Upper lobe of left lung (tissue), 6 donors: ENCODE data around the gene APBA1. TPM values are rescaled to one million over a fixed set of nuclear protein-coding genes. Genes with fewer than 3 reads are reported as not detected.
A peak's percentile ranks its signal among the peaks of the same experiment; 100 is the strongest.

Experiments
- ATAC-seq, 2 donors: fragments of 200-7000 bp; cut with Tn5 transposase; one replicate each; pipeline ENCODE4 v1.9.1; 2022; ENCODE audit warnings: mild to moderate bottlenecking in 2 of 2, moderate library complexity in 2 of 2; ENCODE audit not compliant: low FRiP score in 2 of 2
- DNase-seq, 2 donors: peaks; one replicate each; pipeline ENCODE4 v3.0.0-alpha.2; 2019 to 2020
- H3K27ac ChIP-seq, 4 donors: fragments of 200-600 bp; sonication (generic); one replicate each; pipeline ENCODE4 v1.5.1; 2016 to 2019
- H3K27me3 ChIP-seq, 4 donors: fragments of 200-600 bp; sonication (generic); one replicate each; pipeline ENCODE4 v1.5.1; 2017 to 2019
- H3K36me3 ChIP-seq, 4 donors: fragments of 200-600 bp; sonication (generic); one replicate each; pipeline ENCODE4 v1.5.1; 2016 to 2019
- H3K4me1 ChIP-seq, 4 donors: fragments of 200-600 bp; sonication (generic); one replicate each; pipeline ENCODE4 v1.5.1; 2018 to 2019
- H3K4me3 ChIP-seq, 4 donors: fragments of 200-600 bp; sonication (generic); one replicate each; pipeline ENCODE4 v1.5.1; 2017 to 2019; ENCODE audit warnings: mild to moderate bottlenecking in 2 of 4, moderate library complexity in 1 of 4
- H3K9me3 ChIP-seq, 4 donors: fragments of 200-600 bp; sonication (generic); one replicate each; pipeline ENCODE4 v1.5.1; 2018 to 2019
- EP300 ChIP-seq, 4 donors: sonication (generic); formaldehyde crosslinking; IDR thresholded peaks; one replicate each; pipeline ENCODE4 v1.5.1; 2017; ENCODE audit warnings: antibody characterized with exemption in 4 of 4, control low read depth in 2 of 4
- POLR2A ChIP-seq, 4 donors: fragments of 450-650 bp; IDR thresholded peaks; one replicate each; pipeline ENCODE4 v1.5.1; 2016 to 2017; ENCODE audit warnings: antibody characterized with exemption in 4 of 4, mild to moderate bottlenecking in 2 of 4
- POLR2AphosphoS5 ChIP-seq, 2 donors: sonication (generic); formaldehyde crosslinking; IDR thresholded peaks; one replicate each; pipeline ENCODE4 v1.5.1; 2017; ENCODE audit warnings: antibody characterized with exemption in 2 of 2
- WGBS, 2 donors: methylation state at CpG; one replicate each; pipeline ENCODE4 v1.1.5; 2017 to 2018; 5-methylcytosine and 5-hydroxymethylcytosine counted together
- total RNA-seq, 6 donors: library from RNA; depleted of rRNA in 4 of 6; stranded (reverse); fragments of >200 nt in 4 of 6; gene quantifications; one replicate each; pipeline versions ENCODE4 v1.1.0 to v1.2.1, GENCODE V29; 2016 to 2021
- TF ChIP-seq, protein P1 (sequence below), 6 experiments: fragments of 450-650 bp in 4 of 6; fragments of 200-600 bp in 2 of 6; sonication (generic) in 2 of 6; IDR thresholded peaks; one replicate each; pipeline ENCODE4 v1.5.1; 2016 to 2019; ENCODE audit warnings: antibody characterized with exemption in 6 of 6
- donor health status: DM: no; HTN: no; CAD: no; lungs with moderate emphysema.
- donor health status: DM: no; HTN: yes; CAD: no; lungs with severe emphysema.

The APBA1 gene
- total RNA-seq, 6 donors from 2014 or later, result 2.1 to 5.4 (median 4.0) TPM

DNA sequence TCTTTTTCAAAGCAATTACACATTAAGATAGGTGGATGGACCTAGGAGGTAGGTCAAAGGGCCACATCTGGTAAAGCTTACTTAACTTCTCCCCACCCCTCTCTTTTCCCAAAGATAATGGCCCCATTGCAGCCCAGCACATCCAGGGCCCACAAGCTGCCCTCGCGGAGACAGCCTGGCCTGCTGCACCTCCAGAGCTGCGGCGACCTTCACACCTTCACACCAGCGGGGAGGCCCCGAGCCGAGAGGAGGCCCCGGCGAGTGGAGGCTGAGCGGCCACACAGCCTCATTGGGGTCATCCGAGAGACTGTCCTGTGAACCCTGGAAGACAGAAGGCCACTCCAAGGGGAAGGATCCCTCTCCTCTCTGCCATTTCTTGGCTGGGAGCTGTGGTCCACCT is 280.7 kb downstream of the APBA1 start:
- Histone ChIP-seq H3K27ac (no peak overlapping the region), H3K4me1 (peaks cover 0 to 4% (median 0%) of the 10 kb centered on the region in 4 donors), H3K4me3 (no peak overlapping the region), H3K27me3 (no peaks in the 10 kb centered on the region), H3K9me3 (no peaks in the 10 kb centered on the region), H3K36me3 (peaks cover 0 to 9% (median 0%) of the 10 kb centered on the region in 4 donors)
- ATAC-seq (no peak), DNase-seq (peak in 1 of 2 donors; percentile 50)
- 100% methylated on average over 2 to 11 of the region's 11 CpGs for WGBS, 2 donors
- TF ChIP-seq POLR2AphosphoS5 (IDR thresholded peaks at IDR 0.05) (no peak), POLR2A (IDR thresholded peaks at IDR 0.05) (no peak), EP300 (IDR thresholded peaks at IDR 0.05) (no peak)
- TF ChIP-seq, protein P1, sequence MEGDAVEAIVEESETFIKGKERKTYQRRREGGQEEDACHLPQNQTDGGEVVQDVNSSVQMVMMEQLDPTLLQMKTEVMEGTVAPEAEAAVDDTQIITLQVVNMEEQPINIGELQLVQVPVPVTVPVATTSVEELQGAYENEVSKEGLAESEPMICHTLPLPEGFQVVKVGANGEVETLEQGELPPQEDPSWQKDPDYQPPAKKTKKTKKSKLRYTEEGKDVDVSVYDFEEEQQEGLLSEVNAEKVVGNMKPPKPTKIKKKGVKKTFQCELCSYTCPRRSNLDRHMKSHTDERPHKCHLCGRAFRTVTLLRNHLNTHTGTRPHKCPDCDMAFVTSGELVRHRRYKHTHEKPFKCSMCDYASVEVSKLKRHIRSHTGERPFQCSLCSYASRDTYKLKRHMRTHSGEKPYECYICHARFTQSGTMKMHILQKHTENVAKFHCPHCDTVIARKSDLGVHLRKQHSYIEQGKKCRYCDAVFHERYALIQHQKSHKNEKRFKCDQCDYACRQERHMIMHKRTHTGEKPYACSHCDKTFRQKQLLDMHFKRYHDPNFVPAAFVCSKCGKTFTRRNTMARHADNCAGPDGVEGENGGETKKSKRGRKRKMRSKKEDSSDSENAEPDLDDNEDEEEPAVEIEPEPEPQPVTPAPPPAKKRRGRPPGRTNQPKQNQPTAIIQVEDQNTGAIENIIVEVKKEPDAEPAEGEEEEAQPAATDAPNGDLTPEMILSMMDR (IDR thresholded peaks at IDR 0.05), result no peak

- Histone ChIP-seq H3K4me1 (peaks cover 0 to 4% (median 0%) of the 10 kb centered on the region in 4 donors), H3K36me3 (peaks cover 0 to 9% (median 0%) of the 10 kb centered on the region in 4 donors), H3K4me3 (no peak overlapping the region), H3K9me3 (no peaks in the 10 kb centered on the region), H3K27me3 (no peaks in the 10 kb centered on the region), H3K27ac (no peak overlapping the region)
- 79 to 93% methylated on average over 4 of the region's 4 CpGs for WGBS, 2 donors
- ATAC-seq, result no peak
- TF ChIP-seq, protein P1 (IDR thresholded peaks at IDR 0.05), result no peak
- TF ChIP-seq POLR2A (IDR thresholded peaks at IDR 0.05), result no peak
- no peak for TF ChIP-seq POLR2AphosphoS5 (IDR thresholded peaks at IDR 0.05)
- TF ChIP-seq EP300 (IDR thresholded peaks at IDR 0.05), result no peak
- DNase-seq, result no peak
Observed at GRCh38 chr9:69389437-69389995, 282.7 kb downstream of the APBA1 start.

- WGBS, 2 donors, result 72 to 75% methylated on average over 3 of the region's 3 CpGs
- Histone ChIP-seq H3K4me3 (no peak overlapping the region), H3K36me3 (peaks cover 0 to 9% (median 0%) of the 10 kb centered on the region in 4 donors), H3K4me1 (peaks cover 0 to 4% (median 0%) of the 10 kb centered on the region in 4 donors), H3K27me3 (no peaks in the 10 kb centered on the region), H3K9me3 (no peaks in the 10 kb centered on the region), H3K27ac (no peak overlapping the region)
- DNase-seq (no peak), ATAC-seq (no peak)
- TF ChIP-seq EP300 (IDR thresholded peaks at IDR 0.05) (no peak), POLR2A (IDR thresholded peaks at IDR 0.05) (no peak), POLR2AphosphoS5 (IDR thresholded peaks at IDR 0.05) (no peak)
Observed at GRCh38 chr9:69388596-69388995, 283.6 kb downstream of the APBA1 start.

DNA sequence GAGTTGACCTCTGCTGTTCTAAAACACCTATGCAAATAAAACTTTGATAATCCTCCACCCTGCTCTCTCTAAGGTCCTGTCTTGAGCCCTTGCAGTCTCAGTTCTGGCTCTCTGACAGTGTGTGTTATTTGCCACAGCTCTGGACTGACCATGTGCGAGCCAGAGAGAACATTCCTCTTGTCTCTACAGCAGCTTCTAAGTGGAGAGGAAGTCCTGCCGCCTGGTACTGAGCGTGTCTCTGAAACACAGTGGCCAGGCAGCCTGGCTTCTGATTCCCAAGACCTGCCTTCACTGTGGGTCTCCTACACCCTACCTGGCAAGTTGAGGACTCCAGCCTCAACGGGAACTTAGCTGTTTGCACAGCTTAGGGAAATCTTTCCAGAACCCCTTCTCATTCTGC is 285.5 kb downstream of the APBA1 start:
- no peak for DNase-seq
- ATAC-seq, result peak in 1 of 2 donors; percentile 23

GRCh38 chr9:69385581-69386033 is 286.6 kb downstream of the APBA1 start:
- H3K4me1 ChIP-seq, result peaks cover 0 to 3% (median 2%) of the 10 kb centered on the region in 4 donors
- DNase-seq (no peak), ATAC-seq (peak; percentile 36 to 69)
- no peaks in the 10 kb centered on the region for H3K27me3 ChIP-seq
- no peak overlapping the region for H3K4me3 ChIP-seq
- peaks cover 0 to 9% (median 0%) of the 10 kb centered on the region in 4 donors for H3K36me3 ChIP-seq
- no peak overlapping the region for H3K27ac ChIP-seq
- TF ChIP-seq POLR2A (IDR thresholded peaks at IDR 0.05) (no peak), EP300 (IDR thresholded peaks at IDR 0.05) (no peak), POLR2AphosphoS5 (IDR thresholded peaks at IDR 0.05) (no peak)
- H3K9me3 ChIP-seq, result no peaks in the 10 kb centered on the region
- WGBS, 2 donors, result 52 to 64% methylated on average over 5 to 6 of the region's 6 CpGs

More for the DNA sequence above, 285.5 kb downstream of the APBA1 start:
- WGBS, 2 donors, result 53 to 88% methylated on average over 4 of the region's 4 CpGs
- H3K27ac ChIP-seq, result no peak overlapping the region
- H3K27me3 ChIP-seq, result no peaks in the 10 kb centered on the region
- H3K4me3 ChIP-seq, result no peak overlapping the region
- TF ChIP-seq, protein P1 (IDR thresholded peaks at IDR 0.05), result no peak
- TF ChIP-seq POLR2AphosphoS5 (IDR thresholded peaks at IDR 0.05), result no peak
- TF ChIP-seq POLR2A (IDR thresholded peaks at IDR 0.05), result no peak
- TF ChIP-seq EP300 (IDR thresholded peaks at IDR 0.05), result no peak
- peaks cover 0 to under 1% (median 0%) of the 10 kb centered on the region in 4 donors for H3K4me1 ChIP-seq
- H3K36me3 ChIP-seq, result peaks cover 0 to 9% (median 0%) of the 10 kb centered on the region in 4 donors
- H3K9me3 ChIP-seq, result no peaks in the 10 kb centered on the region
